ENCODE measurements around the gene HOXC6. TPM values are rescaled to one million over a fixed set of nuclear protein-coding genes. Genes with fewer than 3 reads are reported as not detected.

Gene HOXC6
- total and polyA plus RNA-seq, 4 donors, result 0.18 to 0.71 (median 0.35) TPM

- DNase-seq (no peak), ATAC-seq (ENCODE audit: insufficient read depth, low FRiP score) (no peak)
- H3K27me3 ChIP-seq (ENCODE audit: control insufficient read depth in 3 of 3, insufficient read depth in 3 of 3, low read length in 2 of 3), result peaks cover 32 to 98% (median 90%) of the 10 kb centered on the region in 3 donors
- H3K9me3 ChIP-seq (ENCODE audit: control insufficient read depth in 4 of 4, insufficient read depth in 3 of 4, low read length in 3 of 4), result peaks cover 0 to 21% (median 0%) of the 10 kb centered on the region in 4 donors
- H3K27ac ChIP-seq (ENCODE audit: low read depth in 1 of 2, low read length in 1 of 2), result no peak overlapping the region
- H3K4me1 ChIP-seq (ENCODE audit: control insufficient read depth in 5 of 5, insufficient read depth in 5 of 5, low read length in 5 of 5), result peaks cover 0 to 17% (median 10%) of the 10 kb centered on the region in 5 donors
- H3K36me3 ChIP-seq (ENCODE audit: control insufficient read depth in 4 of 4, insufficient read depth in 4 of 4, low read length in 4 of 4), result no peaks in the 10 kb centered on the region
- TF ChIP-seq CTCF (IDR thresholded peaks at IDR 0.05; ENCODE audit: control extremely low read depth, extremely low read depth), result no peak
- WGBS, 2 donors, result 5 to 9% methylated on average over 21 of the region's 21 CpGs
- H3K9ac ChIP-seq (ENCODE audit: insufficient read depth in 1 of 2, low read length in 2 of 2), result no peak overlapping the region
- H3K4me3 ChIP-seq, result no peak overlapping the region
Observed at GRCh38 chr12:53985692-53985993, 42.6 kb upstream of the HOXC6 start.

- no peak overlapping the region for H3K9ac ChIP-seq (ENCODE audit: insufficient read depth in 1 of 2, low read length in 2 of 2)
- DNase-seq, result no peak
- no peak overlapping the region for H3K4me3 ChIP-seq
- no peak for TF ChIP-seq CTCF (IDR thresholded peaks at IDR 0.05; ENCODE audit: control extremely low read depth, extremely low read depth)
- no peak for ATAC-seq (ENCODE audit: insufficient read depth, low FRiP score)
- peaks cover 0 to 21% (median 0%) of the 10 kb centered on the region in 4 donors for H3K9me3 ChIP-seq (ENCODE audit: control insufficient read depth in 4 of 4, insufficient read depth in 3 of 4, low read length in 3 of 4)
- 4 to 5% methylated on average over 47 to 50 of the region's 50 CpGs for WGBS, 2 donors
- no peaks in the 10 kb centered on the region for H3K36me3 ChIP-seq (ENCODE audit: control insufficient read depth in 4 of 4, insufficient read depth in 4 of 4, low read length in 4 of 4)
- H3K4me1 ChIP-seq (ENCODE audit: control insufficient read depth in 5 of 5, insufficient read depth in 5 of 5, low read length in 5 of 5), result peaks cover 0 to 17% (median 10%) of the 10 kb centered on the region in 5 donors
- H3K27me3 ChIP-seq (ENCODE audit: control insufficient read depth in 3 of 3, insufficient read depth in 3 of 3, low read length in 2 of 3), result peaks cover 32 to 98% (median 90%) of the 10 kb centered on the region in 3 donors
- H3K27ac ChIP-seq (ENCODE audit: low read depth in 1 of 2, low read length in 1 of 2), result no peak overlapping the region
Observed at GRCh38 chr12:53985994-53986685, 42.1 kb upstream of the HOXC6 start.

- 25 to 35% methylated on average over 21 of the region's 21 CpGs for WGBS, 2 donors
- peaks cover 32 to 98% (median 90%) of the 10 kb centered on the region in 3 donors for H3K27me3 ChIP-seq (ENCODE audit: control insufficient read depth in 3 of 3, insufficient read depth in 3 of 3, low read length in 2 of 3)
- peaks cover 0 to 21% (median 0%) of the 10 kb centered on the region in 4 donors for H3K9me3 ChIP-seq (ENCODE audit: control insufficient read depth in 4 of 4, insufficient read depth in 3 of 4, low read length in 3 of 4)
- no peak overlapping the region for H3K27ac ChIP-seq (ENCODE audit: low read depth in 1 of 2, low read length in 1 of 2)
- no peaks in the 10 kb centered on the region for H3K36me3 ChIP-seq (ENCODE audit: control insufficient read depth in 4 of 4, insufficient read depth in 4 of 4, low read length in 4 of 4)
- no peak overlapping the region for H3K4me3 ChIP-seq
- ATAC-seq (ENCODE audit: insufficient read depth, low FRiP score) (no peak), DNase-seq (no peak)
- no peak overlapping the region for H3K9ac ChIP-seq (ENCODE audit: insufficient read depth in 1 of 2, low read length in 2 of 2)
- peaks cover 0 to 17% (median 10%) of the 10 kb centered on the region in 5 donors for H3K4me1 ChIP-seq (ENCODE audit: control insufficient read depth in 5 of 5, insufficient read depth in 5 of 5, low read length in 5 of 5)
- no peak for TF ChIP-seq CTCF (IDR thresholded peaks at IDR 0.05; ENCODE audit: control extremely low read depth, extremely low read depth)
Observed at GRCh38 chr12:53986686-53987483, 41.4 kb upstream of the HOXC6 start.
